Coronary artery (tissue), 2 donors: Measurements from ENCODE around the gene SLC6A14.

Source experiments
- DNase-seq: peaks from one replicate; pipeline ENCODE4 v3.0.0-alpha.2; 2017; ENCODE audit warnings: low spot score
- H3K27ac ChIP-seq, 2 donors: fragments of 200-600 bp; sonication (generic); one replicate each; pipeline ENCODE4 v1.5.1; 2016 to 2019
- H3K4me3 ChIP-seq: fragments of 200-600 bp; sonication (generic); 2 replicates; pipeline ENCODE4 v1.5.1; 2016; ENCODE audit warnings: mild to moderate bottlenecking, moderate library complexity
- TF ChIP-seq, protein P1 (sequence below): fragments of 200-600 bp; sonication (generic); IDR thresholded peaks from one replicate; pipeline ENCODE4 v1.5.1; 2019; ENCODE audit warnings: antibody characterized with exemption

SLC6A14 gene

DNA sequence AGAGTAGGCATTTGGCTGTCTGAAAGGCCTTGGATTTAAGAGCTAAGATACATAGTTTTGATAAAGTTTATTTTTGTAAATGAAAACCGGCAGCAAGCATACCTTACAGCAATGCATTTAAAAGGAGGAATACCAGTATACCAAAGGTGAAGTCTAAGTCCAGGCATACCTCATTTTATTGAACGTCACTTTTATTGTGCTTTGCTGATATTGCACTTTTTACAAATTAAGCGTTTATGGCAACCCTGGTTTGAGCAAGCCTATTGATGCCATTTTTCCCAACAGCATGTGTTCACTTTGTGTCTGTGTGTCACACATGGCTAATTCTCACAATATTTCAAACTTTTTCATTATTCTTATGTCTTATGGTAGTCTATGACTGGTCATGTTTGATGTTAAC lies 8.4 kb upstream of the SLC6A14 start:
- no peak overlapping the region for H3K4me3 ChIP-seq
- no peak for DNase-seq
- TF ChIP-seq, protein P1, sequence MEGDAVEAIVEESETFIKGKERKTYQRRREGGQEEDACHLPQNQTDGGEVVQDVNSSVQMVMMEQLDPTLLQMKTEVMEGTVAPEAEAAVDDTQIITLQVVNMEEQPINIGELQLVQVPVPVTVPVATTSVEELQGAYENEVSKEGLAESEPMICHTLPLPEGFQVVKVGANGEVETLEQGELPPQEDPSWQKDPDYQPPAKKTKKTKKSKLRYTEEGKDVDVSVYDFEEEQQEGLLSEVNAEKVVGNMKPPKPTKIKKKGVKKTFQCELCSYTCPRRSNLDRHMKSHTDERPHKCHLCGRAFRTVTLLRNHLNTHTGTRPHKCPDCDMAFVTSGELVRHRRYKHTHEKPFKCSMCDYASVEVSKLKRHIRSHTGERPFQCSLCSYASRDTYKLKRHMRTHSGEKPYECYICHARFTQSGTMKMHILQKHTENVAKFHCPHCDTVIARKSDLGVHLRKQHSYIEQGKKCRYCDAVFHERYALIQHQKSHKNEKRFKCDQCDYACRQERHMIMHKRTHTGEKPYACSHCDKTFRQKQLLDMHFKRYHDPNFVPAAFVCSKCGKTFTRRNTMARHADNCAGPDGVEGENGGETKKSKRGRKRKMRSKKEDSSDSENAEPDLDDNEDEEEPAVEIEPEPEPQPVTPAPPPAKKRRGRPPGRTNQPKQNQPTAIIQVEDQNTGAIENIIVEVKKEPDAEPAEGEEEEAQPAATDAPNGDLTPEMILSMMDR: no peak
- no peak overlapping the region for H3K27ac ChIP-seq

DNA sequence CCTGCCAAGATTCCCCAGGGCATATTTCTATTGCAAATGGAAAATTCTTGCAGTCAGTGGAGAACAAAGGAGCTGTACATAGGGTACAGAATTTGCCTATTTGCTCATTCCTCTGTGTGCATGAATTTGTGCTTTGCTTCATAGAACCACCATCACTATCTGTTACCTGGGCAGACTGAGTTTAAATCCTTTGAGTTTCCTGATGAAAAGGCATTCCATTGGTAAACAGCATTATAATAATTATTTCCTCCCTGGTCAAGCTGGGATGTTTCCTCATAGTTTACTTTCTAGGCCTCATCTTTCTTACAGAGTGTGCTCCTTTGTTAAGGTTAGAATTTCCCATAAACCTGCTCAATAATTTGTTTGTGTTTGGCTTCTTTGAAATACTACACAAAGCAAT lies 809 bp upstream of the SLC6A14 start:
- H3K4me3 ChIP-seq: no peak overlapping the region
- TF ChIP-seq, protein P1: no peak
- DNase-seq: no peak
- no peak overlapping the region for H3K27ac ChIP-seq

DNA sequence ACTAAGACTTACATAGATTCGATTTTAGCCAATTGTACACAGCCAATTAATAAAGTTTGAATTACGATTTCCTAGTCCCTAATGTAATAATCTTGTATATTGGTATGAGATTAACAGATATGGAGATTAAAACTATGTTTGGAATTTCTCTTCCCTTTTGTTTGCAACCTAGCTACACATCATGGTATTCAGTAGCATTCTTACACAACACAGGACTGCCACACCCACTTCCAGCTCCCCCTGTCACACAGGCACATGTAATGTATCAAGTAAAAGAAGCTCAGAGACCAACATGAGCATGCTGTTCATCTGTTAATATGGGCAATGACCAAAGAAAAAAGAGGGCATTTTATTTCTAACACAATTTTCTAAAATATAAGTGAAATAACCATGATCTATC lies 12.8 kb downstream of the SLC6A14 start:
- H3K27ac ChIP-seq: no peak overlapping the region
- no peak for DNase-seq
- TF ChIP-seq, protein P1: no peak
- H3K4me3 ChIP-seq: no peak overlapping the region

DNA sequence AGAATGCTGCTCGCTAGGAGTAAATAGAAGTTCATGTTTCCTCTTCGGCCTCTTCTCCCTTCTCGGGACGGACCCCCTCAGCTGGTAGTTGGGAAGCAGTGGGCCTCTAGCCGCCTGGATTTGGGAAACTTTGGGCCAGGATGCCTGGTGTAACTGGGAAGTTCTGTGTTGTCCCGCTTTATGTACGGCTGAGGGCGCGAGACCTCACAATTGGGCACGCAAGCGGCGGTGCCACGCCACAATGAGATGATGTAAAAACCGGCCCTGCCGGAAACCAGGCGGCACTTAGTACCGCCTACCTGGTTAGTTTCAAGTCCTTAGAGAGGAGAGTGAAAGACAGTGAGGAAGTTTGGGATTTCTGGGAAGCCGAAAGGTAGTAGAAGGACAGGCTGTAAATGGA lies 26.4 kb downstream of the SLC6A14 start, which contains the start of gene CT83:
Gene CT83 (minus strand): TSS at position 155 of the 400 bp plus-strand sequence. CDS start 120 bp downstream, at position 35.
- H3K27ac ChIP-seq: no peak within 1 kb of the TSS
- TF ChIP-seq, protein P1: no peak

DNA sequence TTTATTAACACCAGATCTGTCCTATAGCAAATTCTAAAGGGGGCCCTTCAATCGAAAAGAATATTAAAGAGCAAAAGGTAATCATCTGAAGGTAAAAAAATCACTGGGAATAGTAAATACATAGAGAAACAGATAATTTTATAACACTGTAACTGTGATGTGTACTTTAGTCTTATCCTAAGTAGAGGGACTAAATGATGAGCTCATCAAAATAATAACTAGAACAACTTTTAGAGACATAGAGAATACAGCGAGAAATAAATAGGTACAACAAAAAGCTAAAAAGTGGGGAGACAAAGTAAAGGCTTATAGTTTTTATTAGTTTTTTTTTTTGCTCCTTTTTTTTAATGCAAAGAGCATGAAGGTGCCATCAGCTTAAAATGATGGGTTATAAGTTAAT lies 43.7 kb downstream of the SLC6A14 start:
- TF ChIP-seq, protein P1: no peak
- no peak overlapping the region for H3K4me3 ChIP-seq
- no peak overlapping the region for H3K27ac ChIP-seq
- DNase-seq: no peak

More for the DNA sequence above, 26.4 kb downstream of the SLC6A14 start, which contains the start of gene CT83:
- DNase-seq: no peak
- H3K4me3 ChIP-seq: no peak within 1 kb of the TSS

DNA sequence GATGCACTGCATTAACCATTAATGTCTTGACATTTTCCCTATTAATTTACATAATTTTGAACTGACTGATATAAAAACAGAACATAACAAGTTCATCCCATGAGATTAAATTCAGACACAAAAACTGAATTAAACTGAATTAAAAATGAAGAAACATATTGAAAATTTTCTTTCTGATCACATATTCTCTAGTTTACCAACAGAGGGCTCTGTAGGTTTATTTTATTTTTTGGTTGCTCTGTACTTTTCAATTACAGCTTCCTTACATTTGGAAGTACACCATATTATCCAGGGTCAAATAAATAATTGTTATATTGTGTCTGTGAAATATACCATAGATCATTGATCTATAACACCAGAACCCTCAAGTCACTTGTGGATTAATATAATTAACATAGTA lies 53.7 kb downstream of the SLC6A14 start:
- no peak for DNase-seq
- H3K4me3 ChIP-seq: no peak overlapping the region
- no peak overlapping the region for H3K27ac ChIP-seq
- TF ChIP-seq, protein P1: no peak

DNA sequence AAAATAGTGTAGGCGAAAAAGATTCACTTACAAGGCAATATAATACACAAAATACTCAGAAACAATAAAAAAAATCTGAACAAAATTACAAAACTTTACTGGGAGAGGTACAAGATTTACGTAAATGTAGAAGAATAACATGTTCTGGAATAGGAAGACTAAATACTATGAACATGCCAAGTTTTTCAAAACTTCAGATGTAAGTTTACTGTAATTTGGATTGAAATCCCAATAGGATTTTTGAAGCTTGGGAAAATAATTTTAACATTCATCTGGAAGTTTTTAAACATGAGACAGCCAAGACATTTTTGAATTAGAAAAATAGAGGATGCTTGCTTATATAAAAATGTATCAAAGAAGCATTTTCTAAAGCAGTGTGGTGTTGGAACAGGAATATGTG lies 56.9 kb downstream of the SLC6A14 start:
- TF ChIP-seq, protein P1: no peak
- Histone ChIP-seq H3K27ac (no peak overlapping the region), H3K4me3 (no peak overlapping the region)
- no peak for DNase-seq
